ENCODE measurements around the gene ADRA2C. TPM values are rescaled to one million over a fixed set of nuclear protein-coding genes. Genes with fewer than 3 reads are reported as not detected.

ADRA2C gene
- polyA plus RNA-seq, 1 donor from 2014 or later, result 3.0 TPM

DNA sequence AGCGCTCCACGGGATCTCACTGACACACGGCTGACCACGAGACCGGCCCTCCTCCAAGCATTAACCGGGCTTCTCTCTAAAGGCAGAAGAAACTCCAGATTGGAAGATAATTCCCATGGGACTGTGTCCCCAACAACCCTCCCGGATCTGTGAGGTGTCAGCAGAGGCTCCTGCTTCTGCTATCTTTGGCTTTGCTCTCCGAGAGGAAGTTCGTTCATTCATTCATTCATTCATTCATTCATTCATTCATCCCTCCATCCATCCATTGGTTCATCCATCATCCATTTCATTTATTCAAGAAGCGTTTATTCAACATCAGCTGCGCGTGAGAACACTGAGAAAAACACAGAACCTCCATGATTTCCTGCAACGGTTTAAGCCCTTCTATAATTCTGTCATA, 11.5 kb downstream of the ADRA2C start:
- Histone ChIP-seq H3K36me3 (ENCODE audit: insufficient read depth, low read length) (no peaks in the 10 kb centered on the region), H3F3A (ENCODE audit: insufficient read depth, low read length, poor library complexity, severe bottlenecking) (no peaks in the 10 kb centered on the region), H3K4me2 (ENCODE audit: low read length) (no peak overlapping the region), H3K27me3 (ENCODE audit: insufficient read depth, low read depth, low read length) (no peaks in the 10 kb centered on the region), H2AFZ (ENCODE audit: low read depth, low read length) (no peak overlapping the region), H3K9me2 (ENCODE audit: insufficient read depth, low read length) (no peaks in the 10 kb centered on the region), H3K4me3 (ENCODE audit: low read length) (no peak overlapping the region), H3K9ac (ENCODE audit: low read length) (no peak overlapping the region), H4K20me1 (ENCODE audit: insufficient read depth) (no peaks in the 10 kb centered on the region), H3K79me2 (replicated peaks; ENCODE audit: insufficient read depth, low read length) (no peaks in the 10 kb centered on the region), H3K9me3 (ENCODE audit: low read length) (no peaks in the 10 kb centered on the region), H3K27ac (ENCODE audit: low read length) (no peak overlapping the region)
- TF ChIP-seq, protein P1, sequence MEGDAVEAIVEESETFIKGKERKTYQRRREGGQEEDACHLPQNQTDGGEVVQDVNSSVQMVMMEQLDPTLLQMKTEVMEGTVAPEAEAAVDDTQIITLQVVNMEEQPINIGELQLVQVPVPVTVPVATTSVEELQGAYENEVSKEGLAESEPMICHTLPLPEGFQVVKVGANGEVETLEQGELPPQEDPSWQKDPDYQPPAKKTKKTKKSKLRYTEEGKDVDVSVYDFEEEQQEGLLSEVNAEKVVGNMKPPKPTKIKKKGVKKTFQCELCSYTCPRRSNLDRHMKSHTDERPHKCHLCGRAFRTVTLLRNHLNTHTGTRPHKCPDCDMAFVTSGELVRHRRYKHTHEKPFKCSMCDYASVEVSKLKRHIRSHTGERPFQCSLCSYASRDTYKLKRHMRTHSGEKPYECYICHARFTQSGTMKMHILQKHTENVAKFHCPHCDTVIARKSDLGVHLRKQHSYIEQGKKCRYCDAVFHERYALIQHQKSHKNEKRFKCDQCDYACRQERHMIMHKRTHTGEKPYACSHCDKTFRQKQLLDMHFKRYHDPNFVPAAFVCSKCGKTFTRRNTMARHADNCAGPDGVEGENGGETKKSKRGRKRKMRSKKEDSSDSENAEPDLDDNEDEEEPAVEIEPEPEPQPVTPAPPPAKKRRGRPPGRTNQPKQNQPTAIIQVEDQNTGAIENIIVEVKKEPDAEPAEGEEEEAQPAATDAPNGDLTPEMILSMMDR (IDR thresholded peaks at IDR 0.05; ENCODE audit: poor library complexity, severe bottlenecking), result no peak
- TF ChIP-seq, protein P2, sequence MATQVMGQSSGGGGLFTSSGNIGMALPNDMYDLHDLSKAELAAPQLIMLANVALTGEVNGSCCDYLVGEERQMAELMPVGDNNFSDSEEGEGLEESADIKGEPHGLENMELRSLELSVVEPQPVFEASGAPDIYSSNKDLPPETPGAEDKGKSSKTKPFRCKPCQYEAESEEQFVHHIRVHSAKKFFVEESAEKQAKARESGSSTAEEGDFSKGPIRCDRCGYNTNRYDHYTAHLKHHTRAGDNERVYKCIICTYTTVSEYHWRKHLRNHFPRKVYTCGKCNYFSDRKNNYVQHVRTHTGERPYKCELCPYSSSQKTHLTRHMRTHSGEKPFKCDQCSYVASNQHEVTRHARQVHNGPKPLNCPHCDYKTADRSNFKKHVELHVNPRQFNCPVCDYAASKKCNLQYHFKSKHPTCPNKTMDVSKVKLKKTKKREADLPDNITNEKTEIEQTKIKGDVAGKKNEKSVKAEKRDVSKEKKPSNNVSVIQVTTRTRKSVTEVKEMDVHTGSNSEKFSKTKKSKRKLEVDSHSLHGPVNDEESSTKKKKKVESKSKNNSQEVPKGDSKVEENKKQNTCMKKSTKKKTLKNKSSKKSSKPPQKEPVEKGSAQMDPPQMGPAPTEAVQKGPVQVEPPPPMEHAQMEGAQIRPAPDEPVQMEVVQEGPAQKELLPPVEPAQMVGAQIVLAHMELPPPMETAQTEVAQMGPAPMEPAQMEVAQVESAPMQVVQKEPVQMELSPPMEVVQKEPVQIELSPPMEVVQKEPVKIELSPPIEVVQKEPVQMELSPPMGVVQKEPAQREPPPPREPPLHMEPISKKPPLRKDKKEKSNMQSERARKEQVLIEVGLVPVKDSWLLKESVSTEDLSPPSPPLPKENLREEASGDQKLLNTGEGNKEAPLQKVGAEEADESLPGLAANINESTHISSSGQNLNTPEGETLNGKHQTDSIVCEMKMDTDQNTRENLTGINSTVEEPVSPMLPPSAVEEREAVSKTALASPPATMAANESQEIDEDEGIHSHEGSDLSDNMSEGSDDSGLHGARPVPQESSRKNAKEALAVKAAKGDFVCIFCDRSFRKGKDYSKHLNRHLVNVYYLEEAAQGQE (IDR thresholded peaks at IDR 0.05; ENCODE audit: borderline replicate concordance), result no peak
- TF ChIP-seq POLR2AphosphoS5 (IDR thresholded peaks at IDR 0.05) (no peak), RAD21 (conservative IDR thresholded peaks at IDR 0.05) (no peak), MXI1 (conservative IDR thresholded peaks at IDR 0.05; ENCODE audit: poor library complexity, severe bottlenecking) (no peak)

GRCh38 chr4:3779509-3779908, 13.3 kb downstream of the ADRA2C start:
- Histone ChIP-seq H2AFZ (ENCODE audit: low read depth, low read length) (no peak overlapping the region), H3K4me3 (ENCODE audit: low read length) (no peak overlapping the region), H3F3A (ENCODE audit: insufficient read depth, low read length, poor library complexity, severe bottlenecking) (no peaks in the 10 kb centered on the region), H3K27me3 (ENCODE audit: insufficient read depth, low read depth, low read length) (no peaks in the 10 kb centered on the region), H3K4me2 (ENCODE audit: low read length) (no peak overlapping the region), H3K79me2 (replicated peaks; ENCODE audit: insufficient read depth, low read length) (no peaks in the 10 kb centered on the region), H3K36me3 (ENCODE audit: insufficient read depth, low read length) (no peaks in the 10 kb centered on the region), H4K20me1 (ENCODE audit: insufficient read depth) (no peaks in the 10 kb centered on the region), H3K9me3 (ENCODE audit: low read length) (no peaks in the 10 kb centered on the region), H3K27ac (ENCODE audit: low read length) (no peak overlapping the region), H3K9ac (ENCODE audit: low read length) (no peak overlapping the region), H3K9me2 (ENCODE audit: insufficient read depth, low read length) (no peaks in the 10 kb centered on the region)
- no peak for TF ChIP-seq TAF1 (IDR thresholded peaks at IDR 0.05; ENCODE audit: low read depth)
- TF ChIP-seq SMC3 (conservative IDR thresholded peaks at IDR 0.05; ENCODE audit: poor library complexity), result no peak
- TF ChIP-seq, protein P2 (IDR thresholded peaks at IDR 0.05; ENCODE audit: borderline replicate concordance), result no peak
- no peak for TF ChIP-seq POLR2AphosphoS5 (IDR thresholded peaks at IDR 0.05)
- TF ChIP-seq, protein P1 (IDR thresholded peaks at IDR 0.05; ENCODE audit: poor library complexity, severe bottlenecking), result no peak
- no peak for TF ChIP-seq MXI1 (conservative IDR thresholded peaks at IDR 0.05; ENCODE audit: poor library complexity, severe bottlenecking)
- TF ChIP-seq EP300 (conservative IDR thresholded peaks at IDR 0.05; ENCODE audit: poor library complexity, severe bottlenecking), result no peak
- no peak for TF ChIP-seq RAD21 (conservative IDR thresholded peaks at IDR 0.05)
- TF ChIP-seq EZH2 (IDR thresholded peaks at IDR 0.05; ENCODE audit: borderline replicate concordance, insufficient read depth, low read length, poor library complexity, severe bottlenecking), result no peak

Data from neural cell (in vitro differentiated cells).